ENCODE data around the gene PTPMT1. TPM values are rescaled to one million over a fixed set of nuclear protein-coding genes. Genes with fewer than 3 reads are reported as not detected.

Gene PTPMT1
- total RNA-seq, 2 experiments from 2014 or later = 46.9 to 49.2 TPM

Other genes with a start within 250 kb of the PTPMT1 start
- gene MYBPC3, start 212.9 kb upstream of the PTPMT1 start, total RNA-seq = not detected
- not detected for gene SPI1, start 187.1 kb upstream of the PTPMT1 start, total RNA-seq
- gene SLC39A13, start 157.0 kb upstream of the PTPMT1 start, total RNA-seq = 1 to 10 TPM; 9.2 TPM
- gene PSMC3, start 139.2 kb upstream of the PTPMT1 start, total RNA-seq = 100 to 1,000 TPM; 127 to 129 TPM
- not detected for gene RAPSN, start 116.5 kb upstream of the PTPMT1 start, total RNA-seq
- 100 to 1,000 TPM; 104 to 105 TPM for gene CELF1, start 12.5 kb upstream of the PTPMT1 start, total RNA-seq
- 10 to 100 TPM; 13.8 to 15.4 TPM for gene KBTBD4, start 13.4 kb downstream of the PTPMT1 start, total RNA-seq
- 100 to 1,000 TPM; 123 to 124 TPM for gene NDUFS3, start 13.5 kb downstream of the PTPMT1 start, total RNA-seq
- gene FAM180B, start 21.1 kb downstream of the PTPMT1 start, total RNA-seq = not detected
- not detected for gene C1QTNF4, start 28.8 kb downstream of the PTPMT1 start, total RNA-seq
- gene MTCH2, start 77.0 kb downstream of the PTPMT1 start, total RNA-seq = 10 to 100 TPM; 93.7 to 95.1 TPM
- 1 to 10 TPM; 1.3 to 2.2 TPM for gene AGBL2, start 149.8 kb downstream of the PTPMT1 start, total RNA-seq
- 100 to 1,000 TPM; 123 to 127 TPM for gene FNBP4, start 201.7 kb downstream of the PTPMT1 start, total RNA-seq

Measured in activated naive CD4-positive, alpha-beta T cell treated with anti-CD3 and anti-CD28 coated beads for 36 hours (primary cell).